Transverse colon (tissue), 4 donors: ENCODE measurements around the gene PIK3CB. TPM values are rescaled to one million over a fixed set of nuclear protein-coding genes. Genes with fewer than 3 reads are reported as not detected.

ENCODE experiments used
- DNase-seq: peaks from one replicate; pipeline ENCODE4 v3.0.0-alpha.2; 2019
- H3K27ac ChIP-seq, 4 donors: fragments of 200-600 bp; sonication (generic); 2 replicates each; pipeline ENCODE4 v1.5.1; 2016 to 2018; ENCODE audit warnings: inconsistent platforms in 4 of 4
- H3K27me3 ChIP-seq: fragments of 200-600 bp; sonication (generic); 2 replicates; pipeline ENCODE4 v1.5.1; 2017; ENCODE audit warnings: inconsistent platforms
- H3K36me3 ChIP-seq, 4 donors: fragments of 200-600 bp; sonication (generic); 2 replicates each; pipeline ENCODE4 v1.5.1; 2017 to 2019; ENCODE audit warnings: inconsistent platforms in 4 of 4
- H3K4me1 ChIP-seq, 4 donors: fragments of 200-600 bp; sonication (generic); 2 replicates each; pipeline ENCODE4 v1.5.1; 2017 to 2020; ENCODE audit warnings: inconsistent platforms in 4 of 4
- H3K4me3 ChIP-seq, 4 donors: fragments of 200-600 bp; sonication (generic); 1 replicate in 1 of 4; 2 replicates in 3 of 4; pipeline versions ENCODE4 v1.5.1 to v1.6.1; 2017 to 2019; ENCODE audit warnings: inconsistent platforms in 4 of 4
- H3K9me3 ChIP-seq, 2 donors: fragments of 200-600 bp; sonication (generic); 2 replicates each; pipeline ENCODE4 v1.5.1; 2017 to 2019; ENCODE audit warnings: inconsistent platforms in 2 of 2
- EP300 ChIP-seq: sonication (generic); formaldehyde crosslinking; IDR thresholded peaks from one replicate; pipeline ENCODE4 v1.6.1; 2017; ENCODE audit warnings: antibody characterized with exemption, low read depth
- POLR2A ChIP-seq: fragments of 450-650 bp; IDR thresholded peaks from one replicate; pipeline ENCODE4 v1.6.1; 2016; ENCODE audit warnings: antibody characterized with exemption, mild to moderate bottlenecking, moderate library complexity
- POLR2AphosphoS5 ChIP-seq, 3 donors: sonication (generic); formaldehyde crosslinking; IDR thresholded peaks; one replicate each; pipeline ENCODE4 v1.6.1; 2016; ENCODE audit warnings: antibody characterized with exemption in 3 of 3
- whole genome bisulfite sequencing, 2 donors: methylation state at CpG; one replicate each; pipeline ENCODE4 v1.1.5; 2018; ENCODE audit warnings: low coverage in 1 of 2; 5-methylcytosine and 5-hydroxymethylcytosine counted together
- in situ Hi-C, 4 donors: fragments of 200-750 bp; cut with MboI; loops; one replicate each; pipeline versions ENCODE4 v1.15.0 to v1.15.1; 2017; ENCODE audit warnings: low sequenced_read_pairs in 3 of 4, low pct_ligation_motif_present in 1 of 4, low pct_unique_long_range_greater_than_20kb in 1 of 4
- intact Hi-C: fragments of 100-400 bp; cut with DNase I; formaldehyde crosslinking; loops from one replicate; pipeline ENCODE4 v1.15.1; 2023; ENCODE audit warnings: low total_unique reads
- total RNA-seq, 4 donors: library from RNA; depleted of rRNA; stranded (reverse); fragments of >200 nt; gene quantifications; one replicate each; pipeline ENCODE4 v1.1.0, GENCODE V29; 2016
- TF ChIP-seq, protein P1 (sequence below), 5 experiments: fragments of 200-600 bp in 3 of 5; fragments of 450-650 bp in 2 of 5; sonication (generic) in 3 of 5; IDR thresholded peaks; 1 replicate in 2 of 5; 2 replicates in 3 of 5; pipeline ENCODE4 v1.5.1; 2016 to 2017; ENCODE audit warnings: antibody characterized with exemption in 5 of 5, inconsistent platforms in 3 of 5, mild to moderate bottlenecking in 2 of 5, moderate library complexity in 1 of 5

PIK3CB gene
- total RNA-seq, 4 donors from 2014 or later: 52.4 to 98.4 (median 76.0) TPM

DNA sequence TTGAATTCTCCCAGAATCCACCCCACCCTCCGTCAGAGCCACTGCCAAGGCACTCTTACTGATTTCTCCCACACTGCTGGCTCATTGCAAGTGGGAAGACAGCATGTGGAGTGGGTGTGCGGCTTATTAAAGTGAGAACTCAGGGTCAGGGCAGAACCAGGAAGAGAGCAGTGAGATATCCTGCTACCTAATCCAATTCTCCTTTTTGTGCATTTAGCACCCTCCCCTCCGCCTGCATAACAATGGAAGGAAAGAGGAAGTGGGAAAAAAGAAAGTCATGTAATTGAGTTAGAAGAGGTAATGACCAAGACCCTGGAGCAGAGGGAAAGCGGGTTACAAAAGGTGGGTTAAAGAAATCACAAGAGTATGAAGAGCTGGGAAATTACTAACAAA is 27.8 kb upstream of the PIK3CB start:
- peak; percentile 26 for DNase-seq
- Histone ChIP-seq H3K27me3 (no peaks in the 10 kb centered on the region), H3K9me3 (no peaks in the 10 kb centered on the region), H3K4me1 (peaks cover 4 to 31% (median 16%) of the 10 kb centered on the region in 4 donors), H3K27ac (peak overlapping the region; percentile 81 to 88 (median 86)), H3K4me3 (peak overlapping the region in 1 of 4 donors; percentile 17), H3K36me3 (no peaks in the 10 kb centered on the region)
- in situ Hi-C loops (no loop called here), intact Hi-C loops (no loop called here)
- 33 to 44% methylated on average over 4 of the region's 4 CpGs for WGBS, 2 donors
- TF ChIP-seq, protein P1, sequence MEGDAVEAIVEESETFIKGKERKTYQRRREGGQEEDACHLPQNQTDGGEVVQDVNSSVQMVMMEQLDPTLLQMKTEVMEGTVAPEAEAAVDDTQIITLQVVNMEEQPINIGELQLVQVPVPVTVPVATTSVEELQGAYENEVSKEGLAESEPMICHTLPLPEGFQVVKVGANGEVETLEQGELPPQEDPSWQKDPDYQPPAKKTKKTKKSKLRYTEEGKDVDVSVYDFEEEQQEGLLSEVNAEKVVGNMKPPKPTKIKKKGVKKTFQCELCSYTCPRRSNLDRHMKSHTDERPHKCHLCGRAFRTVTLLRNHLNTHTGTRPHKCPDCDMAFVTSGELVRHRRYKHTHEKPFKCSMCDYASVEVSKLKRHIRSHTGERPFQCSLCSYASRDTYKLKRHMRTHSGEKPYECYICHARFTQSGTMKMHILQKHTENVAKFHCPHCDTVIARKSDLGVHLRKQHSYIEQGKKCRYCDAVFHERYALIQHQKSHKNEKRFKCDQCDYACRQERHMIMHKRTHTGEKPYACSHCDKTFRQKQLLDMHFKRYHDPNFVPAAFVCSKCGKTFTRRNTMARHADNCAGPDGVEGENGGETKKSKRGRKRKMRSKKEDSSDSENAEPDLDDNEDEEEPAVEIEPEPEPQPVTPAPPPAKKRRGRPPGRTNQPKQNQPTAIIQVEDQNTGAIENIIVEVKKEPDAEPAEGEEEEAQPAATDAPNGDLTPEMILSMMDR (IDR thresholded peaks at IDR 0.05): no peak
- TF ChIP-seq POLR2A (no peak), POLR2AphosphoS5 (IDR thresholded peaks at IDR 0.05) (no peak), EP300 (no peak)

DNA sequence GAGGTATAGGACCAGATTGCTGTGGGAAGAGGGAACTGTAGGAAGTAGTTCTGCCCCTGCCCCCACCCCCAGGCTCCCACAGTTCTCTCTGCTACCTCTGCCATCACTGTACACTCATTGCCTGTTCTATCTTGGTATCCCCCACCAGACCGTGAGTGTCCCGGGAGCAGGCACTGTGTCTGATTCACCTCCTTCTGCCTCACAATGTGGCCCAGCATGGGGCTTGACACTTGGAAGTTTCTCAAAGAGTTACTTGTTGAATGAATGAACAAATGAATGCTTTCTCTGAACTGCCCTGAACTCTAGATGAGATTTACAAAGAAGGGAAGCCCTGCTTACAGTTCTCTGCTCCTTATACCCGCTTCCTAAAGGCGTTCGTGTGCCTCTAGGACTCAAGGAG is 27.1 kb upstream of the PIK3CB start:
- Histone ChIP-seq H3K4me1 (peaks cover 4 to 31% (median 16%) of the 10 kb centered on the region in 4 donors), H3K27ac (peak overlapping the region; percentile 81 to 88 (median 86)), H3K9me3 (no peaks in the 10 kb centered on the region), H3K36me3 (no peaks in the 10 kb centered on the region), H3K4me3 (no peak overlapping the region), H3K27me3 (no peaks in the 10 kb centered on the region)
- in situ Hi-C loops (no loop called here), intact Hi-C loops (no loop called here)
- no peak for TF ChIP-seq POLR2AphosphoS5 (IDR thresholded peaks at IDR 0.05)
- no peak for TF ChIP-seq POLR2A
- no peak for TF ChIP-seq EP300
- DNase-seq: no peak
- WGBS, 2 donors: 88 to 97% methylated on average over 5 of the region's 5 CpGs

GRCh38 chr3:138856799-138857198 is 22.1 kb upstream of the PIK3CB start:
- WGBS, 2 donors: 50 to 82% methylated on average over 1 to 3 of the region's 3 CpGs
- Histone ChIP-seq H3K36me3 (no peaks in the 10 kb centered on the region), H3K4me1 (peaks cover 0 to 7% (median 1%) of the 10 kb centered on the region in 4 donors), H3K9me3 (no peaks in the 10 kb centered on the region), H3K4me3 (no peak overlapping the region), H3K27ac (no peak overlapping the region), H3K27me3 (no peaks in the 10 kb centered on the region)
- TF ChIP-seq POLR2AphosphoS5 (IDR thresholded peaks at IDR 0.05) (no peak), EP300 (no peak)
- DNase-seq: no peak
- in situ Hi-C loops (no loop called here), intact Hi-C loops (no loop called here)

- in situ Hi-C loops (no loop called here), intact Hi-C loops (no loop called here)
- Histone ChIP-seq H3K4me3 (no peak overlapping the region), H3K27ac (no peak overlapping the region), H3K27me3 (no peaks in the 10 kb centered on the region), H3K9me3 (no peaks in the 10 kb centered on the region), H3K4me1 (no peaks in the 10 kb centered on the region), H3K36me3 (no peaks in the 10 kb centered on the region)
- DNase-seq: no peak
- no peak for TF ChIP-seq POLR2A
- TF ChIP-seq POLR2AphosphoS5 (IDR thresholded peaks at IDR 0.05): no peak
- TF ChIP-seq, protein P1 (IDR thresholded peaks at IDR 0.05): no peak
- TF ChIP-seq EP300: no peak
- 93 to 100% methylated on average over 3 to 7 of the region's 7 CpGs for WGBS, 2 donors
Measured at GRCh38 chr3:138854940-138855339, 20.2 kb upstream of the PIK3CB start.

DNA sequence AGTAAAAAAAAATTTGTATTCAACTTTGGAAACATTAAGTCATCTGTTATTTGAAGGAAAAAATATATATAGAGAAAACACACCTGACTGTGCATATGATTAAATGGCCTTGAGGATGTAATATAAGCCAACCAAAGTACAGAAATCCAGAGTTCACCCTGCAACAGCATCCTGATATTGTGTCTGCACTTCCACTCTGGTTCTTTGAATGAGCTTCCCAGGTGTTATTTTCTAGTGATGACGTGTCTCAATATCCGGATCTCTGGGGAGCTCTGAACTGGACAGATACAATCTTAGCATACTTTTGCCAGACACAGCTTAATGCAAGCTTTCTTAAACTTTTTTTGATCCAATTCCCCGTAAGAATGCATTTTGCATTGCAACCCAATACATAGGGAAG is 19.5 kb upstream of the PIK3CB start:
- no peaks in the 10 kb centered on the region for H3K9me3 ChIP-seq
- intact Hi-C loops: no loop called here
- no peaks in the 10 kb centered on the region for H3K27me3 ChIP-seq
- 63 to 78% methylated on average over 3 of the region's 3 CpGs for WGBS, 2 donors
- no peak overlapping the region for H3K27ac ChIP-seq
- in situ Hi-C loops: no loop called here
- TF ChIP-seq POLR2AphosphoS5 (IDR thresholded peaks at IDR 0.05) (no peak), EP300 (no peak), POLR2A (no peak)
- TF ChIP-seq, protein P1 (IDR thresholded peaks at IDR 0.05): no peak
- H3K4me1 ChIP-seq: no peaks in the 10 kb centered on the region
- H3K4me3 ChIP-seq: no peak overlapping the region
- no peaks in the 10 kb centered on the region for H3K36me3 ChIP-seq
- DNase-seq: no peak
